NCI-H345 treated with DMSO at 0.1 percent for 48 hours (cell line): Measurements from ENCODE around the gene SEPTIN7.
A peak's percentile ranks its signal among the peaks of the same experiment; 100 is the strongest.
"Not testable (repeated sequence)": the region's sequence is repeated elsewhere in the genome, so short reads cannot be mapped to it uniquely, and the experiment has no call there.

Source experiments
- DNase-seq: peaks from one replicate; lab custom pipeline; 2025; ENCODE audit not compliant: unreplicated experiment; lab: John Stamatoyannopoulos, UW

SEPTIN7 gene

GRCh38 chr7:35800718-35801391 lies at the start of gene SEPTIN7:
TSS of gene SEPTIN7 (plus strand) at chr7:35801057. CDS start at chr7:35801210, 153 bp downstream.
- peak; percentile 95 for DNase-seq

- DNase-seq, result no peak
Observed at GRCh38 chr7:35752742-35753141, 48.1 kb upstream of the SEPTIN7 start.

- DNase-seq, result no peak
Observed at GRCh38 chr7:35753761-35754603, 46.9 kb upstream of the SEPTIN7 start.

- no peak for DNase-seq
Observed at GRCh38 chr7:35754741-35755140, 46.1 kb upstream of the SEPTIN7 start.

GRCh38 chr7:35755711-35756110 lies 45.1 kb upstream of the SEPTIN7 start:
- no peak for DNase-seq

GRCh38 chr7:35756453-35756852 lies 44.4 kb upstream of the SEPTIN7 start:
- not testable (repeated sequence) for DNase-seq

- DNase-seq, result no peak
Observed at GRCh38 chr7:35757574-35757973, 43.3 kb upstream of the SEPTIN7 start.

GRCh38 chr7:35758421-35758820 lies 42.4 kb upstream of the SEPTIN7 start:
- no peak for DNase-seq

- no peak for DNase-seq
Observed at GRCh38 chr7:35760143-35760745, 40.6 kb upstream of the SEPTIN7 start.

GRCh38 chr7:35761871-35762677 lies 38.8 kb upstream of the SEPTIN7 start:
- no peak for DNase-seq

GRCh38 chr7:35762781-35763180 lies 38.1 kb upstream of the SEPTIN7 start:
- DNase-seq, result no peak

GRCh38 chr7:35768346-35768745 lies 32.5 kb upstream of the SEPTIN7 start:
- no peak for DNase-seq

- DNase-seq, result no peak
Observed at GRCh38 chr7:35771776-35772175, 29.1 kb upstream of the SEPTIN7 start.

GRCh38 chr7:35773994-35774393 lies 26.9 kb upstream of the SEPTIN7 start:
- DNase-seq, result no peak

- no peak for DNase-seq
Observed at GRCh38 chr7:35776686-35777085, 24.2 kb upstream of the SEPTIN7 start.

- no peak for DNase-seq
Observed at GRCh38 chr7:35777121-35777520, 23.7 kb upstream of the SEPTIN7 start.

- no peak for DNase-seq
Observed at GRCh38 chr7:35780070-35780469, 20.8 kb upstream of the SEPTIN7 start.

GRCh38 chr7:35781200-35781701 lies 19.6 kb upstream of the SEPTIN7 start:
- no peak for DNase-seq

- no peak for DNase-seq
Observed at GRCh38 chr7:35781767-35782515, 18.9 kb upstream of the SEPTIN7 start.

GRCh38 chr7:35784332-35784731 lies 16.5 kb upstream of the SEPTIN7 start:
- no peak for DNase-seq
